Activated naive CD4-positive, alpha-beta T cell treated with anti-CD3 and anti-CD28 coated beads, Interleukin-2, amount 10 ng/mL, durations not matched to agents 7 days and 5 days (primary cell): ENCODE data around the gene SCFD2.

Source experiments
- CTCF ChIA-PET: fragments of 350-600 bp; sonication (Branson Sonifier 250); formaldehyde crosslinking; loops from one replicate; lab custom pipeline; 2021; ENCODE audit warnings: antibody characterized with exemption; lab: Charles Lee
- DNase-seq: peaks from one replicate; pipeline ENCODE4 v3.0.0-alpha.2; 2020
- H3K27ac Mint-ChIP-seq: one replicate; pipeline ENCODE4 v1.8.0; 2021; ENCODE audit warnings: mild to moderate bottlenecking, moderate library complexity, mixed read lengths
- H3K27me3 Mint-ChIP-seq: one replicate; pipeline ENCODE4 v1.8.0; 2021; ENCODE audit warnings: mild to moderate bottlenecking, mixed read lengths
- H3K36me3 Mint-ChIP-seq: one replicate; pipeline ENCODE4 v1.8.0; 2021; ENCODE audit warnings: mixed read lengths
- H3K4me1 Mint-ChIP-seq: one replicate; pipeline ENCODE4 v1.8.0; 2021; ENCODE audit warnings: mixed read lengths
- H3K4me3 Mint-ChIP-seq: one replicate; pipeline ENCODE4 v1.8.0; 2021; ENCODE audit warnings: mild to moderate bottlenecking, moderate library complexity, mixed read lengths
- H3K9me3 Mint-ChIP-seq: one replicate; pipeline ENCODE4 v1.8.0; 2021; ENCODE audit warnings: mixed read lengths

SCFD2 gene

DNA sequence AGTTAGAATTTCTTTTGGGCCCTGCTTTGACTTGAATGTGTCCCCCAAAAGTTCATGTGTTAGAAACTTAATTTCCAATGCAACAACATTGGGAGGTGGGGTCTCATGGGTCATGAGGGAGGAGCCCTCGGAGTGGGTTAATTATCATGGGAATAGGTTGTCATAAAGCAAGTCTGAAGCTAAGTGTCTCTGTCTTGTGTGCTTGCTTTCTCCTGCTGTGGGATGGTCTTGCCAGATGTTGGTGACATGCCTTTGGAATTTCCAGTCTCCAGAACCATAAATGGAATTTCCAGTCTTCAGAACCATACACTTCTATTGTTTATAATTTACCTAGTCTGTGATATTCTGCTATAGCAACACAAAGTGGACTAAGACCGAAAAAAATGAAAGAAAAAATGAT lies 432.1 kb downstream of the SCFD2 start:
- no peak for DNase-seq
- H3K4me3 Mint-ChIP-seq = no peak overlapping the region
- no peak overlapping the region for H3K27ac Mint-ChIP-seq
- no peaks in the 10 kb centered on the region for H3K9me3 Mint-ChIP-seq
- H3K4me1 Mint-ChIP-seq = peaks cover 8% of the 10 kb centered on the region
- H3K36me3 Mint-ChIP-seq = no peaks in the 10 kb centered on the region
- H3K27me3 Mint-ChIP-seq = no peaks in the 10 kb centered on the region
- CTCF ChIA-PET = no interaction called here

DNA sequence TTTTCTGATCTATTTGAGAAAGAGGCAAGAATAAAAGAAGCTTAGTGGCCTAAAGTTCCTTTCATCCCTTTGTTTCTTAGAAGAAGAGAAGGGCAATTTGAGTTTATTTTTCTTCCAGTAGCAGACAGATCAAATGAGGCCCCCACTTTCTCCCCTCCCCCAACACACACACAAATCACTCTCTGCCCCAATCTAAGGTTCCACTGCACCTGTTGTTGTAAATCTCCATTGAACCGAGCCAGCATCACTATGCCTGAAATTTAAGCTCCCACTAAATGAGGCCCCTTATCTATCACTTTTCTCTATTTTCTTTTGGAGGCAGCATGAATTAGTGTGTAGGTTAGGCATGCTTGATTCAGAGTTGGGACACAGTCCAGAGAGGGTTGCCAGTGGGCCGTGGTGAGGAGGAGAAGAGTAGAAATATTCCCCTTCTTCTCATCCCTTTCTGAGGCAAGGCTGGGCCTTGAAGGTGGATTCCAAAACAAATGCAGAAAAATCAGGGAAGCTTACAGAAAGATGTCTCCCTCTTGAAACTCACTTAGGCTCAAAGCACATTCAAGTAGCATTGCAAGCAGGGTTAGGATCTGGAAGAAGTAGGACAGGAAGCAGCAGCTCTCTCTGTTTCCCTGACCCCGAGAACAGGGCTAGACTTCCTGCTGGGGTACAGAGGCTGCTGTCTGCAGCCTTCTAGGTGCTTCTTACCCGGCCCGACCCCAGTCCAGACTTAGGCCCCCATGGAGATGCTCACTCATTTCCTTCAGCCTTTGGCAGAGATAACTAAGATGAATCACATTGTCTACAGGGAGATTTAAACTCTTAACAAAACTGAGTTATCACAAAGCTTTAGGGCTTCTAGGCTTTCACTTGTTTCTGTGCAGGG lies 433.0 kb downstream of the SCFD2 start:
- Mint-ChIP-seq H3K27me3 (no peaks in the 10 kb centered on the region), H3K36me3 (no peaks in the 10 kb centered on the region), H3K9me3 (no peaks in the 10 kb centered on the region), H3K27ac (no peak overlapping the region), H3K4me3 (no peak overlapping the region), H3K4me1 (peaks cover 8% of the 10 kb centered on the region)
- CTCF ChIA-PET = no interaction called here
- DNase-seq = no peak

DNA sequence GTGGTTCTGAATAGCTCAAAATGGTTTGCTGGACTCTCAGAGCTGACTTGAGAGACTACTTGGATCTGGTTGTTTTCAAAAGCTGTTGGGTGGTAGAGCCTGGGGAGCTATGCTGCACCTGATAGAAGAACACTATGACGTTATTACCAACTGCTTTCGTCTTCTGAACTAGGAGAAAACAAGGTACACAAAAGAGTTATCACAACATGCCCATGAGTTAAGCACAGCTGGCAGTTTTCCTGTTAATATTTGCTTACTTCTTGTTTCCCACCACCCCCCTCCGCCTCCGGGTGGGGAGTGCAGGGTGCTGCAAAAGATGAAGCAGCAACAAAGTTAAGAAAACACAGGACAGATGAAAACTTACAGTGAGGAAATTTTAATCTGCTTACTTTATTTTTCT lies 434.6 kb downstream of the SCFD2 start:
- Mint-ChIP-seq H3K4me1 (peaks cover 8% of the 10 kb centered on the region), H3K36me3 (no peaks in the 10 kb centered on the region), H3K9me3 (no peaks in the 10 kb centered on the region), H3K27me3 (no peaks in the 10 kb centered on the region), H3K27ac (no peak overlapping the region), H3K4me3 (no peak overlapping the region)
- no peak for DNase-seq
- CTCF ChIA-PET = no interaction called here

DNA sequence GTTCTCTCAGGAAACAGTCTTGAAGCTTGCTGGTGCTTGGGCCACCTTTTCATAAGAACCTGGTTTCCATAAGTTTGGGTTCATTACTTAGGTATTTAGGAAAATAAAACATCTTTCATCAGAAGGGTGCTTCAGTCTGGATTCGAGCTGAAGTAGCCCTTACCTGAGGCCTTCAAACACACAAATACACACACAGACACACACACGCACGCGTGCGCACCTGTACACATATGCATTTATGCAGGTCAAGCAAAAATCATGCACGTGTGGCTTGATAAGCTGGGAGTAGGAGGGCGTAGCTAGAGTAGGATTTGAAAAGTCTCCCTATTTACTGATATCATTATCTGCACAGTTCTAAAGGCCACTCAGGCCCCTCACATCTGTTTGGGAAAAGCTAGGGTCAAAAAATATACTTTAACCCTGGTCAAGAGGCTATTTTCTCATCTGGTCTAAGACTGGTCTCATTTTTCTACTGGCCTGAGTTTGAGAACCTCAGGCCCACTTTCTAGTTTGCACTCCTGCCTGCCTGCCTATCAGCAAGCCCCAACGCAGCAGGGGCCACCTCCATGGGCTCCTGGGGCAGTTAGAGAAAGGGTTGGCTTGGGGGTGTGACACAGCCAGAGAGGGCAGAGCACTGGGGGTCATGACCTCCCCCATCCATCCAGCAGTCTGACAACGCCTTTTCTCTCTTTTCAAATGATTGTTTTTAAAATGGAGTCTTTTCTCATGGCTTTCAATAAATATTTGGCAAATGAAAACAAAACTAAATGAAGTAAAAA lies 439.5 kb downstream of the SCFD2 start:
- no peaks in the 10 kb centered on the region for H3K27me3 Mint-ChIP-seq
- no peak for DNase-seq
- no peak overlapping the region for H3K4me3 Mint-ChIP-seq
- CTCF ChIA-PET = interaction anchor here (1.5 kb wide), 1 partner anchor 15 kb away, joined by 4 read pairs; no protein-coding TSS in a partner anchor
- no peaks in the 10 kb centered on the region for H3K9me3 Mint-ChIP-seq
- no peaks in the 10 kb centered on the region for H3K4me1 Mint-ChIP-seq
- no peak overlapping the region for H3K27ac Mint-ChIP-seq
- no peaks in the 10 kb centered on the region for H3K36me3 Mint-ChIP-seq

DNA sequence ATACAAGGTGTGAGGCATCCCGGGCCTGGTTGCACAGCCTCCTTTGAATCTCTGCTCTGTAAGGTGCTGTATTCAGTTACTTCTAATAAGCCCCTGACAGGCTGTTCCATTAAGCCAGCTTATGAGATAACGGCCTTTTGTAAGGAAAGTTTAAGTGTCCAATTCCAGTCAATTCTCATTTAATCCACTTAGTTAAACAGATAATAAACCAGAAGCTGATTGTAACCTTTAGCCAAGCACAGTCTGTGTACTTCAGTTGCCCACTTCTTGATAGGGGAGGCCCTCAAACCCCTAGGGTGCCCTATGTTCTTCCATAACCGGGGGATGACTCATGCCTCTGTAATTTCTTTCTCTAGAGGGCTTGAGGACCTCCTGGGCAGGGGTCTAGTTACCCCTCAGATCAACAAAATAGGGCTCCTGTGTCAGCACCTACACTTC lies 440.3 kb downstream of the SCFD2 start:
- Mint-ChIP-seq H3K9me3 (no peaks in the 10 kb centered on the region), H3K36me3 (no peaks in the 10 kb centered on the region), H3K27ac (no peak overlapping the region), H3K27me3 (no peaks in the 10 kb centered on the region), H3K4me3 (no peak overlapping the region), H3K4me1 (no peaks in the 10 kb centered on the region)
- no peak for DNase-seq
- CTCF ChIA-PET = interaction anchor here (1.5 kb wide), 1 partner anchor 14 kb away, joined by 4 read pairs; no protein-coding TSS in a partner anchor

DNA sequence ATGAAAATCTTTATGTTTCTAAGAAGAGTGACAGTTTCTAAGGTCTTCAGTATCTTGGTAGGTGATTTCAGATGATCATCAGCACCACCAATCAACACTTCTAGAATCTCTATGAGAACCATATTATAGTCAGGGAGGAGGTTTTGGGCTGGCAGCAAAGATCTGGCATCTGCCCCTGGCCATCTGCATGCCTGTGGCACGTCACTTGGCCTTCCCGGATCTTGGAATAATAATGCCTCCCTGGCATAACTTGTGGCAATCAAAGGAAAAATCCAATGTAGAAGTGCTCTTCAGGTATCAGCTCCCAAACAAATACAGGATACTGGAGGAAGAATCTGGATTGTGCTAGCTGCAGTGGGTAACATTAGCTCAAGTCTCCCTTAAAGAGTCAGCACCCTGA lies 446.4 kb downstream of the SCFD2 start:
- CTCF ChIA-PET = no interaction called here
- no peaks in the 10 kb centered on the region for H3K27me3 Mint-ChIP-seq
- DNase-seq = no peak
- H3K4me1 Mint-ChIP-seq = no peaks in the 10 kb centered on the region
- H3K4me3 Mint-ChIP-seq = no peak overlapping the region
- no peak overlapping the region for H3K27ac Mint-ChIP-seq
- H3K36me3 Mint-ChIP-seq = no peaks in the 10 kb centered on the region
- no peaks in the 10 kb centered on the region for H3K9me3 Mint-ChIP-seq

DNA sequence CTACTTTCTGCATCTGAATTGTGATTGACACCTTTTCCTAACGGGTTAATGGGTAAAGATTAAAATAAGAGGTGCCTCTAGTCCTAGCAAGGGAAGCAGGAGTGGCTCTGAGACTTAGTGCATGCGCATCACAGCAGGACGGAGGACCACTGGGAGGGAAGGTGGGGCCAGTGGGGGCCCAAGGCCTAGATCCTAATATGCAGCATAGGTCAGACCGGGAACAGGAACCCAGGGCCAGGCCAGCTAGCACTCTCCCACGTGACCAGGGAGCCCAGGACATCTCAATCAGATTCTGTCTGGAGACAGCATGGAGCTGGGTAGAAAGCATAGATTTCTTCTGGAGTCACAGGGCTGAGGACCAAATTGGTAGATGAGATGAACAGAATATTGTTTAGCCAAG lies 448.0 kb downstream of the SCFD2 start:
- Mint-ChIP-seq H3K4me3 (no peak overlapping the region), H3K27ac (no peak overlapping the region), H3K36me3 (no peaks in the 10 kb centered on the region), H3K27me3 (no peaks in the 10 kb centered on the region), H3K4me1 (no peaks in the 10 kb centered on the region), H3K9me3 (no peaks in the 10 kb centered on the region)
- DNase-seq = no peak
- CTCF ChIA-PET = interaction anchor here (1.1 kb wide), 1 partner anchor 23 kb away, joined by 3 read pairs; no protein-coding TSS in a partner anchor

DNA sequence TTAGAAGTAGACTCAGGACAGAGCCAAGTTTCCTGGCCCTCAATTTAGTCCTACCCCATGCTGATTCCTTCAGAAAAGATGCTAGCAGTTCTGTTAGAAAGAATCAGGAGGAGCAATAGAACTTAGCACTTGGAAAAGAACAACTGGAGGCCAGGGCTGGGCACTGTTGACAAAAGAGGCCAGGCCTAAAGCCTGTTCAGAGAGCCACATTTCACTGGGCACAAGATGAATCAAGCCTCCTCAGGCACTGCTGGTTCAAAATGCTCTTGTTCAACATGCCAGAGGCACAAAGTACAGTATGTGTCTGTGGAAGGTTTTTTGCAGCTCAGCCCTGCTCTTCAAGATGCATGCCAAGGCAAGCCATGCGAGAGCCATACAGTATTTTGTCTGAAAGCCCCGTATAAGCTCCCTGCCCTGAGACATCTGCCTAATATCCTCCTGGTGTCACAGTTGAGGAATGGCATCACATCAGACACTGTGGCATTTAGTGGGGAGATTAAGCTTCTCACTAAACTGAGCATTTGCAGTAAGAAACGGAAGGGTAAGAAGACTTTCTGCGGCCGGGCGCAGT lies 450.0 kb downstream of the SCFD2 start:
- Mint-ChIP-seq H3K36me3 (no peaks in the 10 kb centered on the region), H3K27ac (no peak overlapping the region), H3K4me3 (no peak overlapping the region), H3K27me3 (no peaks in the 10 kb centered on the region), H3K9me3 (no peaks in the 10 kb centered on the region), H3K4me1 (peaks cover 4% of the 10 kb centered on the region)
- no peak for DNase-seq
- CTCF ChIA-PET = interaction anchor here (1.2 kb wide), 1 partner anchor 540 kb away, joined by 3 read pairs; no protein-coding TSS in a partner anchor

DNA sequence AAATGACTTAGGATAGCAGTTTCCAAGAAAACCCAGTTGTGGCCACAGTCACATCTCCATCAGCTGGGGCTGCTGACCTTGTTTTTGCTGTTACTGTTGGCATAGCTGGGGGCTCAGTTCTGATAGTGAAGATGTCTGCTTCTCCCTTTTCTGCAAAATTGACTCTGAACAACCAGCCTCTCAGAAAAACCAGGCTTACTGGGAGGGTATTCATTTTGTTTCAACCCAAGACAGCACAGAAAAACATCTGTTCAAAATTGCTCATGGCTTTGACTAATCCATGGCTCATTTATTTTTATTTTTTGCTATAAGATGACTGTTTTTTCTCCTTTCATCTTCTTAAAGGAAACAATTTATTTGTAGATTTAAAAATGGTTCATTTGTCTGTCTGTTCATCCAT lies 450.7 kb downstream of the SCFD2 start:
- no peak overlapping the region for H3K4me3 Mint-ChIP-seq
- CTCF ChIA-PET = interaction anchor here (1.5 kb wide), 1 partner anchor 19 kb away, joined by 3 read pairs; no protein-coding TSS in a partner anchor
- no peak overlapping the region for H3K27ac Mint-ChIP-seq
- H3K9me3 Mint-ChIP-seq = no peaks in the 10 kb centered on the region
- no peaks in the 10 kb centered on the region for H3K36me3 Mint-ChIP-seq
- no peaks in the 10 kb centered on the region for H3K27me3 Mint-ChIP-seq
- no peak for DNase-seq
- H3K4me1 Mint-ChIP-seq = peaks cover 4% of the 10 kb centered on the region

DNA sequence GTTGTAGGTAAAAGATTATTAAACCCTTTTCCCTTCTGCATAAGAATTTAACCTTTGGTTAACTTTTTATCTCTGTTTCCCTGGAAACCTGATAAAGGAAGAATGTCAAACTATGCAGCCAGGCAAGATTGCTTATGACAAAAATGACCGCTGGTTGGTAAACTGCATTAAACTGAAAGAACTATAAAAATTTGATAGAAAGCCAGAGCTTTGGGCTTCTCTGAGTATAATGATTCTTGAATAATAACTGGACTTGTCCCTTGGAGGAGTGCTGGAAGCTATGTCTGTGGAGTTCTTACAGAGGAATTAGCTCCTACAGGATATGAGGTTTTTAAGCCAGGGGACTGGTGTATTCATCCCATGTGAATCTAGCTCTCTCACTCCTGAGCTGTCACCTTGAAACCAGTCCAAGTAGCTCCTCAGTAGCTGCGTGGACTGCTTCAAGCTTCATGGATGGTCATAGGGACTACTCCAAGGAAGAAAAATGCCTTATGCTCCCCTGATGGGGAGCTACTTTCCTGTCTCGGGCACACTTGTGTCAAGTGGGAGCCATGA lies 451.7 kb downstream of the SCFD2 start:
- Mint-ChIP-seq H3K4me1 (peaks cover 4% of the 10 kb centered on the region), H3K27me3 (no peaks in the 10 kb centered on the region), H3K4me3 (no peak overlapping the region), H3K27ac (no peak overlapping the region), H3K36me3 (no peaks in the 10 kb centered on the region), H3K9me3 (no peaks in the 10 kb centered on the region)
- CTCF ChIA-PET = interaction anchor here (1.1 to 1.5 kb wide), 2 partner anchors 15 to 21 kb away, joined by 3 read pairs; no protein-coding TSS in a partner anchor
- DNase-seq = no peak

DNA sequence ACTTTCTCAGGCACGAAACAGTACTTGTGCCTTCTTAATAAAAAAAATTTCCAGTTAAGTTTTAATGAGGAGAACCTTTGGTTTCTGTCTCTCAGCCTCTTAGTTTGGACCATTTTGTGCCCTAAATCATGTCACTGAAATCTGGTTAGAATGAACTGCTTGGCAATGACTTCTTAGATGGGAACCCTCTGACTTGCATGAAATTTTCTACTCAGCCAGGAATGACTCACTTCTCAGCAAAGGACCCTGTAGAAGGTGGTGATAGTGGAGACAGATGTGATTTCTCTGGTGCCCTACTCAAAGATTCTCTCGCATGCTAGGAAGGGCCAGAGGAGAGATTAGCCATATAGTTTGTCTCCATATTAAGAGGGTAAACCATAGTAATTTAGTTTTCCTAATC lies 453.3 kb downstream of the SCFD2 start:
- H3K4me3 Mint-ChIP-seq = no peak overlapping the region
- H3K27me3 Mint-ChIP-seq = no peaks in the 10 kb centered on the region
- DNase-seq = no peak
- H3K9me3 Mint-ChIP-seq = no peaks in the 10 kb centered on the region
- peaks cover 4% of the 10 kb centered on the region for H3K4me1 Mint-ChIP-seq
- H3K27ac Mint-ChIP-seq = no peak overlapping the region
- no peaks in the 10 kb centered on the region for H3K36me3 Mint-ChIP-seq
- CTCF ChIA-PET = interaction anchor here (0.9 to 2.0 kb wide), 3 partner anchors 14 to 201 kb away, joined by 3 to 5 read pairs (median 4); no protein-coding TSS in a partner anchor

DNA sequence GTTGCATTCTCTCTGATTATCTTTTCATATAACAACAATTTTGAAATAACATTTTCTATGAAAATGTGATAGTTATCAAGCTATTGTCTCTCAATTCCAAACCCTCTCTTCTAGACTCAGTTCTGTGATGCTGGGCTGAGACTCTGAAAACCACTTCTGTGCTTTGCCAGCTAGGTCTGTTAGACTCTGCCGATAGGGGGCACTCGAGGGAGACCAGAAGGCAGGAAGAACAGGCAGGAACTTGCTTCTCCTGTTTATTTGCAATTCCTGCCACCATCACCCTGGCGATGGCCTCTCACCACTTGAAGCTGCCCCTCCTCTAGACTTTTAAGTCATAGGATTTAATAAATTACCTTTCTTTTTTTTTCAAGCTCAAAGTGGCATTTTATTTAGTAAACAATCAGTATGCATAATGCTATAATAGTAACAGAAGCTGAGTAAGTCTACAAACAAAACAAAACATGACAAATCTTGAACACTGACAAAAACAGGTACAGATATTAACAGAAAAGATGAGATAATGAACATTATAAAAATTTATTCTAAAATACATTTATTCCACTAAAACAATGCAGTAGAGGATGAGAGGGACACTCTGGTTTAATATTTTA lies 454.1 kb downstream of the SCFD2 start:
- H3K4me3 Mint-ChIP-seq = no peak overlapping the region
- no peaks in the 10 kb centered on the region for H3K9me3 Mint-ChIP-seq
- peaks cover 4% of the 10 kb centered on the region for H3K4me1 Mint-ChIP-seq
- CTCF ChIA-PET = interaction anchor here (0.7 to 2.0 kb wide), 14 partner anchors 10 to 200 kb away, joined by 3 to 9 read pairs (median 4); no protein-coding TSS in a partner anchor
- DNase-seq = peak; percentile 81
- no peak overlapping the region for H3K27ac Mint-ChIP-seq
- H3K27me3 Mint-ChIP-seq = no peaks in the 10 kb centered on the region
- no peaks in the 10 kb centered on the region for H3K36me3 Mint-ChIP-seq

DNA sequence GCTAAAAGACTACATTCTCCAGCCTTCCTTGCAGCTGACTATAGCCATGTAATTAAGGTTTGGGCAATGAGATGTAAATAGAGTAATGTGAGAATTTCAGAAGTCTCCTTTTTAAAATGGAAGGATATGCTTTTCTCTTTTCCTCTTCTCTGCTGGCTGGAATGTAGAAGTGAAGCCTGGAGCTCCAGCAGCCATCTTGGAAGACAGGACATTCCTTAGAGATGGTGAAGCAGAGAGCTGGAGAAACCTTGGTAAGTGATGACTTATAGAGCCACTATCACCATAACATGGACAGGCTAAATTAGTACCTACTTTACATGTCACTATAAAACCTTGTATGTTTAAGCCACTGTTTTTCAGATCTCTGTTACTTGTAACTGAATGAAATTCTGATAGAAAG lies 455.7 kb downstream of the SCFD2 start:
- Mint-ChIP-seq H3K27ac (no peak overlapping the region), H3K4me1 (peaks cover 4% of the 10 kb centered on the region), H3K9me3 (no peaks in the 10 kb centered on the region), H3K4me3 (no peak overlapping the region), H3K36me3 (no peaks in the 10 kb centered on the region), H3K27me3 (no peaks in the 10 kb centered on the region)
- CTCF ChIA-PET = interaction anchor here (0.9 to 1.2 kb wide), 2 partner anchors 19 to 365 kb away, joined by 3 read pairs; no protein-coding TSS in a partner anchor
- no peak for DNase-seq
